GM19397 (cell line): Measurements from ENCODE around the gene FILIP1L.

Experiments
- ATAC-seq: cut with Tn5 transposase; IDR thresholded peaks from one replicate; pipeline ENCODE4 v1.9.1; 2021; ENCODE audit warnings: mild to moderate bottlenecking, moderate library complexity; ENCODE audit not compliant: unreplicated experiment

FILIP1L gene

DNA sequence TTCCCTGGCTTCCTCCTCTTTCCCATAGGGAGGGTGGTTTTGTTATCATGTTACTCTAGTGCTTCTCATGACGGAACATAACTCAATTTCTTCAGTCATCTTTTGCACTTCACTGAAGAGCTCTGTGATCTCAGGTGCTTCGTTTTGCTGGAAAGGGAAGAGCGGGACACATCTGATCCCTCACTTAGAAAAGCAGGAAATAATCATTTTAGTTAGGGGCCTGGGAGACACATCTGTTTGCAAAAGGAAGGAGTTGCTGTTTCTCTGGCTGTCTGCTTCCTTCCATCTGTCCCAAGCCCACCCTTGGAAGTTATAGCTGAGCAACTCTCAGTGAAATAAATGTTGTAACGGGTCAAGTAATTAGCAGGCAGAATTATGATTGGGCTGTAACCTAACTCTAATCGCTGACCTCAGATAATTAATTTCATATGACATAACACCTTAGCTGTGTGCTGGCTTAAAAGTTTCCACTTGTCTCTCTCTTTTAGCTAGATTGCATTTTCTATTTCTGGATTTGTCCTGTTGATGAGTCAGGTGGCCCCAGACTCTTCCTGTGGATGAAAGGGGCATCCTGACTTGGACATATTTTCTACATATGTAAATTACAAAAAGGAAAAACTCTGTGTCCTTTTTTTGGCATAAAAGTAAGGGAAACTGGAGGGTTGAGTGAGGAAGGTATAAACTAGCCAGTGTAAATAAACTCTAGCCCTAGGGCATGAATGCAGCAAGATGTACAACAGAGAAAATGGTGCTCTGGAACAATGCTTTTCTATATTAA, 11.0 kb upstream of the FILIP1L start:
- no peak for ATAC-seq

DNA sequence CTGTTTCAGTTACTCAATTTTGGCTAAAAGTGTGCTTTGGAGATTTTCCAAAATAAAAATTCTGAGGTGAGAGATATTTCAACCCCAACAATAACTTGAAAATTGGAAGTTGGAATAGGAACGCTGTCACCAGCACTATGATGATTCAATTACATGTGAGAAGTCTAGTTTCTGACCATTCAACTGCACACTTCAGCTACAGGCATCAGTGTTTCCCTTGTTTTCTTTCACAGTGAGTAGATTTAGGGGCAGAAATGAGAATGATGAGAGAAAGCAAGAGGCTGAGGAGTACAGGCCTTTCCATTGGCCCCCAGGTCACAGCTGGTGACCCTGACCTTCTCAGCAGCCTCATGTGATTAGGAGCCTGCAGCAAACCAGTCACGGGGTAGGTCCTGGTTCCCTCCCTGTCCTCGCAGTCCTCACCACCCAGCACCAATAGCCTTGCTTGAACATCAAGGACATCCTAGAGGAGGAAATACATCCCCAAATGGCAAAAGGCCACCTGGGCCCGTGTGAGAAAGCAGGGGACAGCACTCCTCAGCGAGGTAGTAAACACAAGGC, 10.0 kb upstream of the FILIP1L start:
- ATAC-seq: no peak

DNA sequence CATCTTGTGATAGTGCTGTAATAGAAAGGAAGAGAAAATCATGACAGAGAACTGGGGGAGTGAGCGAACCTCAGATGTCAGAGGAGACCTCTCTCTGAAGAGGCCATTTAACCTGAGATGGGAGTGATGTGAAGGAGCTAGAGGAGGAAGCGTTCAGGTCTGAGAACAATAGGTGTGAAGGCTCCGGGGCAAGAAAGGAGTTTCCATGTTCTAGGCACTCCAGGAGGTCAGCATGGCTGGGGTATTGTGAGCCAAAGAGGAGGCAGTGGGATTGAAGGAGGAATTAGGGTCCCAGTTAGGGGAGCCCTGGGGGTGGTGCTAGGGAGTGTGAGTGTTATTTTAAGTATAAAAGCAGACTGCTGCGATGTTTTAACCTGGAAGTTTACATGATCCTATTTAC, 8.8 kb upstream of the FILIP1L start:
- ATAC-seq: no peak

DNA sequence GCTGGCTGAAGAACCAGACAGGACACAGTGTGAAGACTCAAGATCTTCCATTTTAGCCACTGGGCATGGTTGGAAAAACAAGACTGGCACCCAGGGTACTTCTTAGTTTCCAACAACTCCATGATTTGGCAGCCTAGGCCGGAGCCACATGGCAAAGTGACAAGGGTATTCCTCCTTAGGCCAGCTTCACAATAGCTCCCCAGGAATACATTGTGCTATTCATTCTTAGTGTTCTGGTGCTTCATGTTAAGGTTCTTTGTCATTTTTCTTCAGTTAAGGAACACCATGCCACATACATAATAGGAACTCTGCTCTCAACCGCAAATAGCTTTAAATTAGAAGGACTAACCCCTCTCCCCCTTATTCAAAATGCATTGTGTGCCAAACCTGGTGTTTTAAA, 8.0 kb upstream of the FILIP1L start:
- ATAC-seq: no peak

DNA sequence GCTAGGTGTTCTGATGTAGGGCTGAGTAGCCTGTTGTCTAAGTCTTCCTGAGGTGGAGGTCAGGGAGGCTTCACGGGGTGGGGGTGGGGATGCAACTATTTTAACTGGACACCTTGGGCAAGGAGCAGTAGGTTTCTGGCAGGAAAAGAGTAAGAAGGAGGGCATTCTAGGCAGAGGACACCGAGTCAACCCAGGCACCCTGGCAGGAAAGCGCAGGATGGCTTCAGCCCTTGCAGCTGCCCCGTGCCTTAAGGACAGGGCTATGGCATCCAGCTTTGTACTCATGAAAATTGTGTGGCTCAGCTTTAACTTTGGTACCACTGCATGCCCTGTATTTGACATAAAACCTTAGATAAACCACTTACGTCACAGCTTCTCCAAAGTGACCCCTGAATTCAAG, 6.4 kb upstream of the FILIP1L start:
- no peak for ATAC-seq

DNA sequence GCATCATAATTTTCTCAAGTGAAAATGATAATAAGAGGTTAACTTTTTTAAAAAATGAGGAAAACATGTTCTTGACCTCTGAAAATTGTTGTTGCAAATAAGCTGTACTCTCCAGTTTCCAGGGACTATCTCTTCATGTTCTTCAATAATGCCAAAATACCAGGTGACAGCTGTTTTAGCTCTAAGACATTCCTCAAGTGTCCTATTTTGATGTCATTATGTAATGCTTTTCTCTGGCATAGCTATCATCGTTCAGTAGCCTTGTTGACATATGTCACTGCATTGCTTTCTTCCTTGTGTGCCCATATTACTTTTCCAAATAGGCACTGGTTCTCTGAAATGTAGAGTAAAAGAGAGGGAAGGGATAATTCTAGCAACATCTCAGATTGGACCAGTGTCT, 5.7 kb upstream of the FILIP1L start:
- ATAC-seq: no peak

DNA sequence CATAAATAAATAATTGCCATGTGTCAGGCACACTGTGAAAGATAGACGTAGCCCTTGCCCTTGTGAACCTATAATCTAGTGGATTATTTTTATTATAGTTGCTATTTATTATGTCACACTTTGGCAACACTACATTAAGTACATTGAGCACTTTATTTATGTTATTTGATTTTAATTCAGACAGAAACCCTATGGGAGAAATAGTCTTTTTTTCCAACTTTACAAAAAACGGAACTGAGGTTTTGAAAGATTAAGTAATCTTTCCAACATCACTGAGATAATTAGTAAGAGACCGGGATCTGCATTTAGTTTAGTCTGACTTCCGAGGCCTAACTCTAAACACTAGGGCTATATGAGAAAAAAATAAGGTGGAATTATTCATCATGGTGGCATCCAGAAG, 2.8 kb upstream of the FILIP1L start:
- no peak for ATAC-seq

DNA sequence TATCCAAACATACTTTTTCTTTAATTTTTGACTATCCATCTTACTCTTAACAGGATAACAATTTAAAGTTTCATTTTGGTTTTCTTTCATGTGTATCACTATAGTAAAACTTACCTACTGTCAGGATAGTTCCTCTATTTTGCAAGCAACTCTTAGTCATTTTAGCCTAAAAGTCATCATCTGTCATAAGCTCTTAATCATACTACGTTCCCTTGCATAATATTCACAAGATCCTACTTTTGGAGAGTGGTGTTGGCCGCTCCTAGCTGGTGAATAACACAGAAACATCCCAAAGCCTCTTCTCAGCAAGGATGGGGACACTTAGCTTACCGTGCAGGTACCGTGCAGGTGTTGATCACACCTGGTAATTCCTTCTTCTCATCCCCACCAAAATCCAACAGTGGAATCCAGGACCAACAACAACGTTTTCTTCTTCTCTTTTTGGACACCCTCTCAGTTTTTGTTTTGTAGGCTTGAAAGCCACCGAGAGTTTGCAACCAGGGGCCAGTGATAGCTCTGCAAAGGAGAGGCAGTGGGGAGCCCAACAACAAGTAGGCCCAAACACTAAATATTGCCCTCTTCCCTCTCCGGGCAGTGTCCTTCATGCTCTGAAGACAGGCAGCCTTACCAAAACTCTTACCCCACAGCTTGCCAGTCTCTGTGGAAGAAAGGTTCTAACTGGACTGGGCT, 433 bp downstream of the FILIP1L start:
- no peak for ATAC-seq

DNA sequence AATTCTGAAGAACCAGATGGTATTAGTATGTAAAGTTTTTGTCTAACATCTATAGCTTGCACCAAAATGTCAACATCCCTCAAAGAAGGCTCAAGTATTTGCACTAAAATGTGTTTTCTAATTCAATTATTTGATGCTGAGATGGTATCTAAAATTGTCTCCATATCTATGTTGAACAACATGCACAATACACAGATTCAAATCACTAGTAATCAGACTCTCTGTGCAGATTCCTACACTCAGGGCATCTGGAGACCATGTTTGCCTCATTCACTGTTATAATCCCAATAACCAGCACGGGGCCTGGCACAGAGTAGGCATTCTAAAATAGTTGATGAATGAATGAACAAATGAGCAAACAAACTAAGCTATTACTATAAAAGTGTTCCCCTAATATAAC, 2.6 kb downstream of the FILIP1L start:
- no peak for ATAC-seq

DNA sequence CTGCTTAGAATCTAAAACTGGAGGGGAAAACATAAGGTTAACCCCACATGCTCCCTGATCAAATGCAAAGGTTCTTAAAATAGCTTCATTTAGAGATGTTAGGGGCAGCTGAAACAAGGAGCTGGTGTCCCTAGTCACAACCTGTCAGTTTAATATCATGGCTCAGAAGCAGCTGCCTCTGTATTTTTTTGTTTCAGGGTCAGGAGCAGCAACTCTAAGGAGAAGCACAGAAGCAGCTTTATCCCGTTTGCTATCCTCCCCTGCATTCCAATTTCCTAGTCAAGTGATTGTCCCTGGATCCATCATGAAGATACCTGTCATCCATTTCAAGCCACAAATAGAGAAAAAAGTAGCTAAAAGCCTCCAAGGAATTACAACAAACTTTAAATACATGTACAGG, 4.1 kb downstream of the FILIP1L start:
- ATAC-seq: no peak

DNA sequence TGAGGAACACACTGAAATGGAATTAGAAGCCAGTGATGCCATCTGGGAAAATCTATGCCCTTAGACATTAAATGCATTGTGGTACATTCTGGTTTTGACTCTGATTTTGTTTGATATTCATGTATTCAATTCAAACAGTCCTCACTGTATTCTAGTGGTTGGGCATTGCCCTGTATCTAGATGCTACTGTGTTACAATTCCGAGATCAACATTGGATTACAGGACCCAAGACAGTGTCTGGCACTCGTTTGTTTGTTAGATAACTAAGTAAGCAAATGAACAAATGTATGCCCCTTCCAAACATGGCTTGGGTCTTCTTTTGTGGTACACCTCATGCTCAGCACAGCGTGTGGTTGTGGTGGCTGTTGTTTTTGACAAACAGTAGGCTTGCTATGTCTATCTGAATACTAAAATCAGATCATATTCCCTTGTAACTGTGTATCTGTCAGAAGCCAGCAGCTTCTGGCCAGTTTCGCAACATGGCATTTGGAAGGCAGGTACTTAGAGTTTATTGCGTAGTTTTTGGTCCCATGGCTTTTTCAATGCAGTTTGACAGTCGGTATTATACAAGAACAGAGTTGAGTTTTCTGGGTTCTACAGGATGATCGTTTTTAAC, 5.7 kb downstream of the FILIP1L start:
- ATAC-seq: no peak

DNA sequence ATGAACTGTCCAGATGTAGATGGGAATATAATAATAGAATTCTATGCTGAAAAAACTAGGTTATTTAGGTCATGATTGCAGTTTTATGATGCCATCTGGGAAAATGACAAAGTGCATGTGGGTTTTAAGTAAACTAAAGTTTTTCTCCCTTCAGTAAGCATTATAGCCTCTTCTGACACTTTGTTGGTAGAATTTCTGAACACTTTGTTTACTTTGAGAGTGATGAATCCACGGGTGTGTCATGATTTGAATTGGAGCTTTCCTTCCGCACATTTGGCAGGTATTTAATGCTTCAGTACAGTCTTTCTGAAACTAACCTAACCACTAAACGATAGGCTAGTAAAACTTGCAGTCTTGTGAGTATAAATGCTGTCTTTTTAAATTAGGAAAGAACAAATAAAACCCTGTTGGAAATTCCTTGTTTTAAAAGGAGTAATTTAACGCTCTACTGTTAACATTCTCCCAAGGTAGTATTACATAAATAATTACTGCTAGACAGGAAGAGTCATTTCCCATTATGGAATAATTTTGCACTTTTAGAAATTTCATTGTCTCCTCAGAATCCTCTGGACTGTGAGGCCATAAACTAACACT, 7.0 kb downstream of the FILIP1L start:
- ATAC-seq: no peak

DNA sequence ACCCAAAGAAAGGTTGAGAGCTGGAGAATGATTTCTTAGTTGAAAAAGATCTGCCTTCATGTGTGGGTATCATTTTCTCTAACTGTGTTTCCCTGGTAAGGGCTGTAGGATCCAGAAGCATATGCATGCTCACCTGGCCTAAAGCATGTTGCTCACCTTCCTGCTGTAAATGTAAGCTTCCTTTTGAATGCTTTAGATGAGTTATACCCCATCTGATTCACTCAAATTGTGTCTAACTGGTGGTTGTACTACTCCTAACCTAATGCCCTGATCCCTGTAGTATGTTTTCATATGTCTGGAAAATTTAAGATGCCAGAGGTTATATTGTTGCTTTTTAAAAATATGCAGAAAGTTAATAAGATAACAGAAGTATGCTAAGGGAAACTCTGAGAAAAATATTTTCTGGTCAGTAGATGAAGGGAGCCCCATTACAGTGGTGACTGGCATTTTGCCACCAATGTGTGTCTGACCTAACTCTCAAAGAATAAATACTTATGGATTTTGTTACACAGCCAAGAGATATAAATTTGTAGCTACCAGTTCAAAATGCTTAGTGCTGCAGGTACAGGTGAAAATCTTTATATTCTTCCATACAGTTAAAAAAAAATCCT, 7.7 kb downstream of the FILIP1L start:
- no peak for ATAC-seq

DNA sequence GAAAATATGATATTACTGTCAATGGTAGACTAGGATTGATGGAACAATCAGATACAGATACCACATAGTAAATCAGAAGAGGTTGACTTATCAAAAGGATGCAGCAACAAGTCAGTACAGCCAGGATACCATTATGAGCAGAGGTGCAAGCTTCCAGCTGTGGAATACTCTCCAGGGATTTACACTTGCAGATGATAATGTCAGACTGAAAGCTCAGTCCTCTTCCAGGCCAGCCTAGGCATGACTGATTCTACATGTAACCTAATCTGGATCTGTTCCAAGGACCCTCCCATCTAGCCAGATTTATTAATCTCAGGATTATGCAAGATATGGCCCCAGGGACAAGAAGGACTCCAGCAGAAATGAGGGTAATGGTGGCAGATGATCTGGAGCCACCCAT, 8.2 kb downstream of the FILIP1L start:
- no peak for ATAC-seq

DNA sequence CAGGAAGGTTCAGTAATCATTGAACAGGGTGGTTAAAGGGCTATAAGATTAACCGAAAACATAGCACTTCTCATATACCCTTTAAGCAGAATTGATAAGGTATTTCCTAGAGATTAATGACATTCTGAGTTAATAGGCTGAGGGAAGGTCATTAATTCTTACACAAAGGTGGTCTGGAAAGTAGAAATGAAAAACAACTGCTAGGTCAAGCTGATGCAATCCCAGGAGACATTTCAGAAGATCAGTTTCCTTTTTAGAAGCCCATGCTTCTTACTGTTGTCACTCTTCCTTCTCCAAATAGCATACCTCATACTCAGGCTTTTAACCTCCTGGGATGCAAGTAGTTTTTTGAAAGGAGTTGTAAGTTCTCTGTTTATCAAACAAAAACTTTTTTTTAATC, 8.8 kb downstream of the FILIP1L start:
- ATAC-seq: no peak

DNA sequence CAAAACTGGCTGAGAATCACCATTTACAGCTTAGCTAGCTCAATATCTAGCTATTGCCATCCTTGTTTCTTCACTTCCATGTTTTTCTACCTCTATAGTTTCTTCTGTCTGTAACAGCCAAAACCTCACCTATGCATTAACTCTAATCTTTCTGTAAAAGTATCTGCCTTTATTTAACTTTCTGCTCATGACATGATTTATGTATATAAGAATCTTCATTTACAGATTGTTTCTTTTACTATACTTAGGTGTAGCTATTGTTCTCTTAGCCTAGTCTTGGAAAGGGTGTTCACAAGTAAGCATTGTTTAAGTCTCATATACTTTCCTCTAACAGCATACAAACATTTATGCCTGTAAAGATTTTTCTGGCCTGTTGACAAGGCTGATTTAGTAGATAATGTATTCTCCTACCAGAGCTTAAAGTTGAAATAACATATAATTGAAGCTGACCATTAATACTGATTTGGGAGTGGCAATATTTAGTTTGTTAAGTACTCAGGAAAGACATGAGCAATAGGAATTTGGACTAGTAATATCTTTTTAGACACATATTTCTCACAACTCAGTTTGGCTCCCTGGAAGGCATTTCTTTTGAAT, 9.4 kb downstream of the FILIP1L start:
- ATAC-seq: no peak

DNA sequence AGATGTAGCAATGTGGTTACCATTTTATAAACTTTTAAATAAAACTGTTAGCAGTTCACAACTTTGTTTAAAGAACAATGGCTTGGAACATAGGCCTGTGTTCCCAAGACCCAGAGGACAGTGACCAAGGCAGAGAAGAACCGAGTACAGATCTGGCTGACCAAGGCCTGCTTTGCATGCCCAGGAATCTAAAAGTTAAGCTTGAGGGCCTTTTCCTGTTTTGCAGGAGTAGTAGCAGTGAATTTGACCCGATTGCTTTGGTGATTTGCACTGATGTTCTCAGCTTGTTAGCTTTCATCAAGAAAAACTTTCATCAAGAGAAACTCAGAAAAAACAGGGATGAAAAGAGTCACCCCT, 9.9 kb downstream of the FILIP1L start:
- ATAC-seq: peak; percentile 44

DNA sequence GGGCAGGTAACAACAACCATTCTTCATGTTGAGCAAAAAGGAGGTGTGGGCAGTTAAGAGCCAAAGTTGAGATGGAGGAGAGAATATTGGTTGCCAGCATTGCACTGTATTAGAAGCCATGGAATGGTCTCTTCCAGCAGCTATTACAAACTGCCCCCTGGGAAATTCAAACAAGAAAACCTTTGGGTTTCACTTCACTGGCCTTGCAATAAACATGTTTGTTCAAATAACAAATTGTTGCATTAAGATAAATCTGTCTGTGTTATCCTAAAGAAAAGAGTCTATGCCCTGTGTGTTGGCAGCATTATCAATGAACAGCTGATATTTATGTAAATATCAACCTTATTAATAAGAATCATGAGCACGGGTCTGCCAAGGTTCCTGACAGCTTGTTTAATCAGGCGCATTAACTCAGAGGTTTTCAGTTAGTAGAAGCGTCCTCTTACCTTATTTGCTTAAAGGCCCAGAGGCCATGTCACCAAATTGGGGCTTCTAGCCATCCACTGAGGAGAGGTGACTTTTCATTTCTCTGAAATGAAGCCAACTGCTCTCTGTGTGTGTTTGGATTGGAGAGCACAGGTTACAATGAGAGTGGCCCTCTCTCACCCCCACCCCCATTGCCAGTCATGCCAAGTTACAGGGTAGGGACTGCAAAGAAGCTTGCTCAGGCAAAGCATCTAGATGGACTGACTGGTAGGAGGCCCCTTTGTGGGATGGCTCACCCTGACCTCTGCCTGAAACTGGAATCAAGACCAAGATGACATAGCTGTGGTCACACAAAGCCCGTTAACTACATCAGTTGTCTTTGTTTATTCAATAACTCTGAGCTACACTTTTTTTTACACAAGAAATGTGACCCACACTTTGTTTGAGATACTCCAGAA, 10.5 kb downstream of the FILIP1L start:
- ATAC-seq: peak; percentile 77

DNA sequence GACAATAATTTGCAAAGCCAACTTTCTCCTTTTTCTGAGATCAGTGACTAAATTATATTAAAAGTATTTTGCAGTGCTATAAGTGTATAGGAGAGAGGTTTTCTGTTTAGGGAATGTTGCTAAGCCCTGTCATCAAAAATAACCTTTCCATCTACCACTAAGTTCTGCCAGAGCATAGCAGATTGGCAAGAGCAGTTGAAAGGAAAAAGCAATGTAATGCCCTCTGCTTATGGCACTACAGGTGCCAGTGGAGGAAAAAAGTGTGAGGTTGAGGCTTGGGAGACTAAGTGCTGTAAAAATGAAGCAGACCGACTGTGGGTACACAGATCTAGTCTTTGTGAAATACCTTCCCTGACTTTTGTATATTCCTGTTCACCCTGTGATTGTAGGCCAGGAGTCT, 11.5 kb downstream of the FILIP1L start:
- no peak for ATAC-seq

DNA sequence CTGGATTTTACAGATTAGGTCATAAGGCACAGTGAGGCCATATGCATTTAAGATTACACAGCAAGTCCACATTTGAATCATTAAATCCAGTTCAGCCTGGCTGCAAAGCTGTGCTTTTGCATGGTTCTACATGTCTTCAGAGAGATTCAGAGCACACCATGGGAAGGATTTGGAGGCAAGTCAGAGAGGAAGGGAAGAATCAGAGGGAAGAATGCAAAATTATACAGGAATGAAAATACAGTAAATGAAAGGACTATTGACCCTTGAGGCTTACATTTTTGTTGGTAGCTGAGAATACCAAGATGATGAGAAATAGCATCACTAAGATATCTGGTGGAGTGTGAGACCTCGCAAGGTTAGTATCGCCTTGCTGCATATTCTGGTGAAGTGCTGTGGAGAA, 13.9 kb downstream of the FILIP1L start:
- ATAC-seq: no peak
